Posterior vena cava (tissue), 2 donors: ENCODE measurements around the gene PTPRN2. TPM values are rescaled to one million over a fixed set of nuclear protein-coding genes. Genes with fewer than 3 reads are reported as not detected.
A peak's percentile ranks its signal among the peaks of the same experiment; 100 is the strongest.
"Not testable (repeated sequence)": the region's sequence is repeated elsewhere in the genome, so short reads cannot be mapped to it uniquely, and the experiment has no call there.

Experiments used
- DNase-seq: peaks from one replicate; pipeline ENCODE4 v3.0.0-alpha.2; 2020; ENCODE audit warnings: low spot score
- intact Hi-C, 2 donors: fragments of 100-400 bp; cut with DNase I; formaldehyde crosslinking; loops; one replicate each; pipeline versions ENCODE4 v1.14.1 to v1.14.2; 2022 to 2023
- total RNA-seq, 2 donors: library from RNA; stranded (reverse); fragmentation: NEBNext Ultra II Directional; extraction: Animal tissue kit (Norgen Biotek cat#: 25700); gene quantifications; one replicate each; pipeline ENCODE4 v1.2.1, GENCODE V29; 2021
- donor health status: DM: yes; HTN: yes; CAD: no.
- donor health status: DM: yes; HTN: yes; CAD: no.

The PTPRN2 gene
- total RNA-seq, 2 donors from 2014 or later, result 1.6 to 2.8 TPM

DNA sequence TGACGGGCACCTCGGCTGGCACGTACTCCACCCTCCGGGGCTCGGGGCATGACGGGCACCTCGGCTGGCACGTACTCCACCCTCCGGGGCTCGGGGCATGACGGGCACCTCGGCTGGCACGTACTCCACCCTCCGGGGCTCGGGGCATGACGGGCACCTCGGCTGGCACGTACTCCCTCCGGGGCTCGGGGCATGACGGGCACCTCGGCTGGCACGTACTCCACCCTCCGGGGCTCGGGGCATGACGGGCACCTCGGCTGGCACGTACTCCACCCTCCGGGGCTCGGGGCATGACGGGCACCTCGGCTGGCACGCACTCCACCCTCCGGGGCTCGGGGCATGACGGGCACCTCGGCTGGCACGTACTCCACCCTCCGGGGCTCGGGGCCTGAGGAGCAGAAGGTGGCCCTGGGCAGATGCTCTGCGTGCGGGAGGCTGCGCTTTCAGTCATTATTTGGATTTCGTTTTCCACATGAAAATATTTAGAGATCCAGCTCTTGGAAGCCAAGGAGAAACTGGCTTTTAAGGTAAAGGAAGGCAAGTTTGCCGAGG, 1086.6 kb downstream of the PTPRN2 start:
- intact Hi-C loops, DNase-seq: not testable (repeated sequence)

DNA sequence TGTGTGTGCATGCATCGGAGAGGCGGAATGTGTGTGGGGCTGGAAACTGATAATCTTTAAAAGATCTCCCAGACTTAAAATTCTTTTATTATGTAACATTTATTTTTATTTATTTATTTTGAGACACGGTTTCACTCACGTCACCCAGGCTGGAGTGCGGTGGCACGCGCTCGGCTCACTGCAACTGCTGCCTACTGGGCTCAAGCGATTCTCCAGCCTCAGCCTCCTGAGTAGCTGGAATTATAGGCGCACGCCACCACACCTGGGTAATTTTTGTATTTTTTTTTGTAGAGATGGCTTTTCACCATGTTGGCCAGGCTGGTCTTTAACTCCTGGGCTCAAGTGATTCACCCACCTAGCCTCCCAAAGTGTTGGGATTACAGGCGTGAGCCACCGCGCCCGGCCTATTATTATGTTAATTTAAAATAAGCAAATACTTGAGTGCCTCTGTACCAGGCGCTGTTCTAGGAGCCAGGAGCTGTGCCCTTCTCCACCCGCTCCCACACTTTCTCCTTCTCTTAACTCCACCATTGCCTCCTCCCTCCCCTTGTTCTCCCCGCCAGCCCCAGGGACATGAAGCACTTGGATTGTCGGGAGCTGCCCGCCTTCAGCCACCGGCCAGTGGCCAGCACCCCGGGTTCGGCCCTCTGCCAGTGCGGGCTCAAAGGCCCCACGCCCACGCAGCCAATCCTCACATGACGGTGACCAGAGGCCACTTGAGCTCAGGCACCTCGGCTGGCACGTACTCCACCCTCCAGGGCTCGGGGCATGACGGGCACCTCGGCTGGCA, 1087.3 kb downstream of the PTPRN2 start:
- intact Hi-C loops, result no loop called here
- DNase-seq, result no peak

DNA sequence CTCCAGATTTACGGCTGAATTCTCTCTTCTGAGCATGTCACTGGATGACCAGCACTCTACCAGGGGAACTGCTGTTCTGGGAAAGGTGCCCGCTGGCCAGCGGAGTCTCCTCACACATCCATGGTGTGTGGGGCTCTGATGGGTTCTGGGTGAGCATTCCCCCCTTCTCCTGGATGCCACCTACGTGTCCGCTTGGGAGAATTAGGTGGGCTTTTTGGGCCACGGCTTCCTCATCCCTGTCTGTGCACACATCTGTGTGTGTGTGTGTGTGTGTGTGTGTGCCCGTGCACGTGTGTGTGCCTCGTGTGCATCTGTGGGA, 1087.8 kb downstream of the PTPRN2 start:
- intact Hi-C loops, result no loop called here
- DNase-seq, result no peak

DNA sequence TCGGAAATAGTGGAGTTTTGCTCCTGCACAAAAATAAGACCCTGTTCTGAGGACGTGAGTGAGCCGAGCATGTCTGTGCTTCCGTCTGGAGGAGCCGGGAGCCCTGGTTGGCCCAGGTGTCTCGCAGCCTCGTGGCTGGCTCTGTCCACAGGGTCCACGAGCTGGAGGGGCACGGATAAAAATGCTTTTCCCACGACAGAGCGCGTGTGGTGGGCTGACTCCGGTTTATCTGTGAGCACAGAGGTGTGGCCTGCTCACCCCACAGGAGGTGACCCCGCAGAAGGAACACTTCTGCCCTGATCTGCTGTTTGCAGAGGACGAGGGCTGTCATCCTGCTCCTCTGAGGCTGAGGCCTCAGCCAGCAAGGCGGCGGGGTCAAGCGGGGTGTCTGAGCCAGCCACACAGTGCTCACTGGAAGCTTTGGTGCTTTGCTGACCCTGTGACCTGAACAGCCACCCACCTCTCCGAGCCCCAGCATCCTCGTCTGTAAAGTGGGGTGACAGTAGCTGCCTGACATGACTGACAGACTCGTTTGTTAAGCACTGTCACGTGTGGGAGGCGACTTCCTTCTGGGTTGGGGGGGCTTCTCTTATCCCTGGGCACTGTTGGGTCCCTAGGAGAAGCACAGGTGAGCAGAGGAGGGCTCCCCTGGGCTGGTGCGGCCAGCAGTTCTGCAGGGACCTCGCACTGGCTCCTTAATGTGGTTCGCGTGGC, 1088.3 kb downstream of the PTPRN2 start:
- peak; percentile 66 for DNase-seq

DNA sequence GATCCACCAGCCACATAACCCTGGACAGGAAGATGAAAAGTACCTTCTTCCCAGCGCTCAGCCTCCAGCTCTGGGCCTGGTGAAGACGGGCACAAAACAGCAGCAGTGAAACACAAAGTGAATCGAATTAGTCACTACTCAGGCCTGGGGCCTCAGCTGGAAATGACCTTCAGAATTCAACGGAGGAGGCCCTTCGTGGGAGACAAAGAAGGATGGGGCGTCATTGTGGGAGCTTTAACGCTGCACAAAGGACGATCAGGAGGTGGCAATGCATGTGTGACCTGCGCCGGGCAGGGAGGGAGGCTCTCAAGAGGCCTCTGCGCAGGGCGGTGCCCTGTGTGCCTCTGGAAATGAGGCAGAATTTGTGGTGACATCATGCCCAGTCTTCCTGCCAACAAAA, 1089.0 kb downstream of the PTPRN2 start:
- DNase-seq, result no peak

More for the DNA sequence above, 1088.3 kb downstream of the PTPRN2 start:
- intact Hi-C loops, result no loop called here

GRCh38 chr7:157497744-157498651, 1089.6 kb downstream of the PTPRN2 start:
- intact Hi-C loops, result no loop called here

More for the DNA sequence above, 1089.0 kb downstream of the PTPRN2 start:
- intact Hi-C loops, result no loop called here

DNA sequence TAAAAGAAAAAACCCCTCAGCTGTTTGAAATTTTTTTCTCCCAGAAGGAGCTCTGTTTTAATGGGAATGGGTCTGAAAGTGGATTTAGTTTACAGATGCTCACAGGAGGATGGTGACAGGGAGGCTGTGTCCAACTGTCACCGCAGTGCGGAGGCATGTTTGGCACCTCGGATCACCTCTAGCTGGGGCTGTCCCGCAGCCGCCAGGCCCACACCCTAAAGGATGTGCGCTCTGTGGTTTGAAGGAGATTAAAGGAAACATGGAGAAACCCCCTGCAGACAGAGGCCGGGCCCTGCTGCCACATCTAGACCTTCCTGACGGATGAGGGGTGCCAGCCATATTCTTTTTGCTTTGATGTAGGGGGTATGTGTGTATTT, 1090.3 kb downstream of the PTPRN2 start:
- no peak for DNase-seq
- intact Hi-C loops, result no loop called here

More at GRCh38 chr7:157497744-157498651, 1089.6 kb downstream of the PTPRN2 start:
- no peak for DNase-seq

DNA sequence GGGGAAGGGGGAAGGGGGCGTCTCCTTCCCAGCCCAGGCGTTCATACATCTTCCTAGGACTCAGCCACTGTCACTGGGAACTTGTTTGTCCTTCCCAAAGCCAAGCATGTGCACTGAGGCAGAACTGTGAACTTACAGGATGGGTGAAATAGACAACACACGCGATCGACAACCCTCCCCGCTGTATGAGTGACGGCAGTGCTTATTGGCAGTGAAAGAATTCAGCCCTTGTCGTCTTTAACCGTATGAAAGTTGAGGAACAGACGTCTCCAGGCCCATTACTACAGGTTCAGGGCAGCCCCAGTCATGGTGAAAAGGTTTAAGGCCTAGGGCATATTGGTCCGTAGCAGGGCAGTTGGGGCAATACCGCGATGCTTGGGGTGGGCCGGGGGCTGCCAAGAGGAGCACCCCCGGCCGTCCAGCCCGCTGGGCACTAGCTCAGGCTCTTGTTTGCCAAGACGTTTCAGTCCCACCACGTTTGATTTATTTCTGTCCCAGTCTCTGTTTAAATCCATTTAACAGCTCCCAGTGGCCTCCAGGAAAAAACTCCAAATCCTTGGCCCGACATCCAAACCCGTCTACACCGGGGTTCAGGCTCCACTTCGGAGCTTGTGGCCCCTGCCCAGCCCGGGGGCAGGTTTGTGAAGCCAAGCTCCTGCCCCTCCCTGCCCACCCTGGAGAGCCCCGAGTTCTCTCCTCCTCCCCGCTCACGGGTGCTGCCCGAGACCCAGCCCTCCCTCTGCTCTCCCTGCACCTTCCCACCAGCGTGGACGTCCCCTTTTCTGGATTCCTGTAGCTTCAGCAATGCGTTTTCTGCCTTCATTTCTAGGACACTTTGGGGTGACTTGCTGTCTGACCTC, 1091.0 kb downstream of the PTPRN2 start:
- no peak for DNase-seq

DNA sequence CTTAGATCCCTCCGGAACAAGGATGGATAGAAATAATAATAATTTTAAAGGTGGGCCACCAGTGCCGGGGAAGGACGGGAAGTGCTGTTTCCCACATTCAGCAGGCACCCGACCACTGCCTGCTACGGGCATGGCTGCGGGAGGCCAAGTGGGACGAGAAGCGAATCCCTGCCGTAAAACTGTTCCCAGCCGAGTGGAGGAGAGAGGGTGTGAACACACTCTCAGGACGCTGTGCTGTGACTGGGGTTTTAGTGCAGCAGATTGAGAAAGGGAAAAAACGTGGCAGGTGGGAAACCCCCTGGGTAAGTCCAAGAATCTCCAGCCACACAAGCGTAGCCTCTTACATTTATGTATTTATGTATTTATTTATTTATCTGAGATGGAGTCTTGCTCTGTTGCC, 1092.0 kb downstream of the PTPRN2 start:
- DNase-seq, result no peak
- intact Hi-C loops, result no loop called here

More for the DNA sequence above, 1091.0 kb downstream of the PTPRN2 start:
- intact Hi-C loops, result no loop called here

GRCh38 chr7:157495177-157495553, 1092.5 kb downstream of the PTPRN2 start:
- intact Hi-C loops, result no loop called here
- DNase-seq, result no peak

- intact Hi-C loops, result no loop called here
- no peak for DNase-seq
Observed at GRCh38 chr7:157494506-157495176, 1093.0 kb downstream of the PTPRN2 start.

GRCh38 chr7:157493776-157494175, 1093.8 kb downstream of the PTPRN2 start:
- DNase-seq, result peak; percentile 75

DNA sequence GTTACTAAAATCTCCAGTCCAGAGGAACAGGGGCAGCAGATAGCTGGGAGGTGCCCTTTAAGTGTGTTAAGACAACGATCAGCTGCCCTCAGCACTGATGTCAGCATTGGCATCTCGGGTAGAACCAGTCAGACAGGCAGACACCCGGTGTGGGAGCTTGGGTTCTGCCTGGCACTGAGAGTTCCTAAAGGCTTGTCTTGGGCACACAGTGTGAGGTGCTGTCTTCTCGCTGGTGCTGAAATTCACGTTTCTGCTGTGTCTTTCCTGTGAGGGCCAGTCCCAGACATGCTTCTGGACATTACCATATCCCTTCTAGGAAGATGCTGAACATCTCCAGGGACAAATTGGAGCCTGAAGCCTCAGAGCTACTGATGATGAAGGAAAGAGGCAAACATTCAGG, 1094.6 kb downstream of the PTPRN2 start:
- no peak for DNase-seq

More at GRCh38 chr7:157493776-157494175, 1093.8 kb downstream of the PTPRN2 start:
- intact Hi-C loops, result no loop called here

GRCh38 chr7:157490465-157490912, 1097.1 kb downstream of the PTPRN2 start:
- no peak for DNase-seq
- intact Hi-C loops, result no loop called here

More for the DNA sequence above, 1094.6 kb downstream of the PTPRN2 start:
- intact Hi-C loops, result no loop called here

GRCh38 chr7:157489870-157490269, 1097.8 kb downstream of the PTPRN2 start:
- intact Hi-C loops, DNase-seq: not testable (repeated sequence)
